Lung (tissue), 12 donors: ENCODE data around the gene FOXP1. TPM values are rescaled to one million over a fixed set of nuclear protein-coding genes. Genes with fewer than 3 reads are reported as not detected.

Source experiments
- ATAC-seq: fragments of 200-7000 bp; cut with Tn5 transposase; one replicate; pipeline ENCODE4 v1.9.1; 2020; ENCODE audit warnings: moderate number of reproducible peaks; ENCODE audit not compliant: insufficient read depth, low FRiP score
- DNase-seq, 3 donors: peaks; one replicate each; pipeline ENCODE4 v3.0.0-alpha.2; 2013 to 2017
- H3K27ac ChIP-seq, 2 donors: one replicate each; pipeline ENCODE4 v1.5.1; 2013; ENCODE audit warnings: mild to moderate bottlenecking in 2 of 2, moderate library complexity in 2 of 2, control low read depth in 1 of 2, inconsistent platforms in 1 of 2, low read depth in 1 of 2, low read length in 1 of 2
- H3K27me3 ChIP-seq, 3 donors: one replicate each; pipeline ENCODE4 v1.5.1; 2013; ENCODE audit warnings: low read length in 2 of 3; ENCODE audit not compliant: control insufficient read depth in 3 of 3, insufficient read depth in 3 of 3
- H3K36me3 ChIP-seq, 4 donors: one replicate each; pipeline ENCODE4 v1.5.1; 2013; ENCODE audit warnings: low read length in 4 of 4, mild to moderate bottlenecking in 1 of 4, moderate library complexity in 1 of 4; ENCODE audit not compliant: control insufficient read depth in 4 of 4, insufficient read depth in 4 of 4
- H3K4me1 ChIP-seq, 5 donors: one replicate each; pipeline ENCODE4 v1.5.1; 2013; ENCODE audit warnings: low read length in 5 of 5, mild to moderate bottlenecking in 2 of 5, moderate library complexity in 1 of 5; ENCODE audit not compliant: control insufficient read depth in 5 of 5, insufficient read depth in 5 of 5
- H3K4me3 ChIP-seq: one replicate; pipeline ENCODE4 v1.5.1; 2013; ENCODE audit warnings: mild to moderate bottlenecking, control low read depth, moderate library complexity
- H3K9ac ChIP-seq, 2 donors: one replicate each; pipeline ENCODE4 v1.5.1; 2013; ENCODE audit warnings: low read length in 2 of 2, control low read depth in 1 of 2; ENCODE audit not compliant: insufficient read depth in 1 of 2
- H3K9me3 ChIP-seq, 4 donors: one replicate each; pipeline ENCODE4 v1.5.1; 2013; ENCODE audit warnings: low read length in 3 of 4, mild to moderate bottlenecking in 1 of 4, moderate library complexity in 1 of 4; ENCODE audit not compliant: control insufficient read depth in 4 of 4, insufficient read depth in 3 of 4
- WGBS, 2 donors: extraction: QIAGEN DNeasy Blood & Tissue Kit; methylation state at CpG; one replicate each; pipeline ENCODE4 v1.1.7; 2013; 5-methylcytosine and 5-hydroxymethylcytosine counted together
- polyA plus RNA-seq, 2 donors: library from polyadenylated mRNA; stranded (reverse); fragments of 200-250 nt; gene quantifications; one replicate each; pipeline ENCODE4 v1.2.1, GENCODE V29; 2013
- total RNA-seq, 2 donors: library from RNA; depleted of rRNA in 1 of 2; stranded (reverse); fragments of >200 nt in 1 of 2; gene quantifications; one replicate each; pipeline ENCODE4 v1.2.1, GENCODE V29; 2014 to 2021
- TF ChIP-seq, protein P1 (sequence below): IDR thresholded peaks from 2 replicates; pipeline ENCODE4 v1.5.1; 2012; ENCODE audit warnings: mild to moderate bottlenecking; ENCODE audit errors: control extremely low read depth, extremely low read depth
- donor health status: control.
- donor health status: control.
- donor health status: Bipolar disorder and iron deficiency.
- donor health status: healthy.
- donor health status: DM: yes; HTN: yes; CAD: no.

The FOXP1 gene
- total and polyA plus RNA-seq, 4 donors, result 13.8 to 287 (median 73.9) TPM

DNA sequence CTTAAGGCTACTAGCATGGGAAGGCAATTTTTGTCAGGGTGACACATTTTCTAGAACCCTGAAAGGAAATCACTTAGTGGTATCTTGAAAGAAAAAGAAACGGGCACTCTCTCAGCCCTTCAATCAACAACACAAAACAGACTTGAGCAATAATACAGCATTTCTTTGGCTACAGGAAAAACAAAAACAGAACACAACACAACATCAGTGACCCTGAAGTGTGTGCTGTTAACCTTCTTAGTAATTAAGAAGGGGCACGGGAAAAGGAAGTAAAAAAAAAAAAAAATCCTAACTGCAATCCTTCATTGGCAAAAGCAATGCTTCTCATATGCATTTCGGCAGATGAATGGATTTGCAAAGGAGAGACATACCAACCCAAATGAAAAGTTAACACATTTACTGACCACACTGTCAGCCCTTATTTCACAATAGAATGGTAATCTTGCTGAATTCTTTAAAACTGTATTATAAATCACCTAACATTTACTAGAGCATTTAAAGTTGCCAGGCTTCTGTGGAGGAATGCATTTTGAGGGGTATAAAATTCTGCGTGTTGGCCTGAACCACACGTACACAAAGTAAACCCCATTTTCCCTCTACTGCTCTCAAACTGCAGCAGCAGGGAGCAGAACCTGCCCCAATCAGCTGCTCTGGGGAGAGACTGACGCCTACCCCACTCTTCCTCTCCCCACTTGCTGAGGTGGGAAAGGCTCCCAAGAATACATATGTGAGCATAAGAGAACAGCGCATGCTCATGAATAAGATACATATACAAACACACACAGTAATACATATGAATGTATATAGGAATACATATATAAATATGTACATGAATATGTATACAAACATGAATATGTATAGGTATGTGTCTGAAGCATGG lies 198.5 kb downstream of the FOXP1 start:
- Histone ChIP-seq H3K4me3 (no peak overlapping the region), H3K4me1 (peaks cover 3 to 15% (median 4%) of the 10 kb centered on the region in 5 donors), H3K9ac (no peak overlapping the region), H3K27ac (no peak overlapping the region), H3K27me3 (no peaks in the 10 kb centered on the region), H3K36me3 (no peaks in the 10 kb centered on the region), H3K9me3 (no peaks in the 10 kb centered on the region)
- TF ChIP-seq, protein P1, sequence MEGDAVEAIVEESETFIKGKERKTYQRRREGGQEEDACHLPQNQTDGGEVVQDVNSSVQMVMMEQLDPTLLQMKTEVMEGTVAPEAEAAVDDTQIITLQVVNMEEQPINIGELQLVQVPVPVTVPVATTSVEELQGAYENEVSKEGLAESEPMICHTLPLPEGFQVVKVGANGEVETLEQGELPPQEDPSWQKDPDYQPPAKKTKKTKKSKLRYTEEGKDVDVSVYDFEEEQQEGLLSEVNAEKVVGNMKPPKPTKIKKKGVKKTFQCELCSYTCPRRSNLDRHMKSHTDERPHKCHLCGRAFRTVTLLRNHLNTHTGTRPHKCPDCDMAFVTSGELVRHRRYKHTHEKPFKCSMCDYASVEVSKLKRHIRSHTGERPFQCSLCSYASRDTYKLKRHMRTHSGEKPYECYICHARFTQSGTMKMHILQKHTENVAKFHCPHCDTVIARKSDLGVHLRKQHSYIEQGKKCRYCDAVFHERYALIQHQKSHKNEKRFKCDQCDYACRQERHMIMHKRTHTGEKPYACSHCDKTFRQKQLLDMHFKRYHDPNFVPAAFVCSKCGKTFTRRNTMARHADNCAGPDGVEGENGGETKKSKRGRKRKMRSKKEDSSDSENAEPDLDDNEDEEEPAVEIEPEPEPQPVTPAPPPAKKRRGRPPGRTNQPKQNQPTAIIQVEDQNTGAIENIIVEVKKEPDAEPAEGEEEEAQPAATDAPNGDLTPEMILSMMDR, result no peak
- peak in 1 of 3 donors; percentile 30 for DNase-seq
- ATAC-seq, result no peak
- WGBS, 2 donors, result 46 to 60% methylated on average over 7 of the region's 7 CpGs

DNA sequence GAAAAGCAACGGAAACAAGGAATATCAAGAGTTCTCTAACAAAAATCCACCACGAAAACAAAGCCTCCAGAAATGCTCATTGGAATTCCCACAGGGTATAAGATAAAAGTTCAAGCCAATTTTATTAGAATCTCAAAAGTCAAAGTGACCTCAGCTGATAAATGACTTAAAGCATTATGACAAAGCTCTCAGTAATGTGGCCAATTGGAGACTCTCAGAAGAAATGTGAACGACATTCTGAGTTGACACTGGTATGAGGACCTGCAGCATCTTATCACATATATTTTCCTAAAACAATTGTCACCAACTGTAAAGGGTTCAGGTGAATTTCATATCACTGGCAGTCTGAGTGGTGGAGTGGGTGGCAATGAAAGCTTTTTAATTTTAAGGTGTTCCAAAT lies 199.1 kb downstream of the FOXP1 start:
- H3K9me3 ChIP-seq, result no peaks in the 10 kb centered on the region
- H3K9ac ChIP-seq, result no peak overlapping the region
- ATAC-seq (no peak), DNase-seq (no peak)
- 64 to 68% methylated on average over 3 of the region's 3 CpGs for WGBS, 2 donors
- TF ChIP-seq, protein P1, result no peak
- no peaks in the 10 kb centered on the region for H3K36me3 ChIP-seq
- no peak overlapping the region for H3K4me3 ChIP-seq
- no peaks in the 10 kb centered on the region for H3K27me3 ChIP-seq
- H3K4me1 ChIP-seq, result peaks cover 0 to 8% (median 1%) of the 10 kb centered on the region in 5 donors
- no peak overlapping the region for H3K27ac ChIP-seq

DNA sequence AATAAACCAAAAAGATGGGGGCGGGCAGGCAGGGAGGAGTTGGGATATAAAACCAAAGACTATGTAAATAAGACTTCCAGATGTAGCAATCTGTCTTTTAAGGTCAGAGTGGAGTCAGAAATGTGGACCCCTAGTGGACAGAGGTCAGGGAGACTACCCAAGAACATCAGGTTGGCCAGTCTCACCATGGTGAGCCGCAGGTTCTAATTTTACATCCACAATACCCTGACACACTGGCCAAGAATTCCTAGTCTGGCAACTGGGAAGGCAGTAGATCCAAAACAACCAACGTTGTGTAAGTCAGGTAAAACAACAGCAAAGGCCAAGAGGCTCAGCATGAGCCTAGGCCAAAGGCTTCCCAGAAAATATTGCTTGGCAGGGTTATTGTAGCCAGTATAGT lies 203.4 kb downstream of the FOXP1 start:
- Histone ChIP-seq H3K27me3 (no peaks in the 10 kb centered on the region), H3K4me1 (peaks cover 0 to 5% (median 0%) of the 10 kb centered on the region in 5 donors), H3K9me3 (no peaks in the 10 kb centered on the region), H3K4me3 (no peak overlapping the region), H3K9ac (no peak overlapping the region), H3K36me3 (no peaks in the 10 kb centered on the region), H3K27ac (no peak overlapping the region)
- DNase-seq (no peak), ATAC-seq (no peak)
- 92 to 95% methylated on average over 3 of the region's 3 CpGs for WGBS, 2 donors
- TF ChIP-seq, protein P1, result no peak
